ENCODE measurements around the gene CCDC33.

GRCh38 chr15:74240002-74240568, 4.0 kb downstream of the CCDC33 start:
- no peak for TF ChIP-seq GATA2 (IDR thresholded peaks at IDR 0.05; ENCODE audit: low read depth, low read length)
- no peak for TF ChIP-seq GATA3 (IDR thresholded peaks at IDR 0.05; ENCODE audit: low read depth, low read length)
